GM12873 (cell line): ENCODE data around the gene UBA1.

Experiments
- TF ChIP-seq, protein P1 (sequence below): IDR thresholded peaks from 2 replicates; pipeline ENCODE4 v1.5.1; 2012; ENCODE audit warnings: low read depth, mild to moderate bottlenecking, moderate library complexity, low read length, control low read depth; ENCODE audit not compliant: insufficient read depth; ENCODE audit errors: missing control alignments

Gene UBA1

GRCh38 chrX:47162927-47163583 lies 30.6 kb upstream of the UBA1 start:
- TF ChIP-seq, protein P1, sequence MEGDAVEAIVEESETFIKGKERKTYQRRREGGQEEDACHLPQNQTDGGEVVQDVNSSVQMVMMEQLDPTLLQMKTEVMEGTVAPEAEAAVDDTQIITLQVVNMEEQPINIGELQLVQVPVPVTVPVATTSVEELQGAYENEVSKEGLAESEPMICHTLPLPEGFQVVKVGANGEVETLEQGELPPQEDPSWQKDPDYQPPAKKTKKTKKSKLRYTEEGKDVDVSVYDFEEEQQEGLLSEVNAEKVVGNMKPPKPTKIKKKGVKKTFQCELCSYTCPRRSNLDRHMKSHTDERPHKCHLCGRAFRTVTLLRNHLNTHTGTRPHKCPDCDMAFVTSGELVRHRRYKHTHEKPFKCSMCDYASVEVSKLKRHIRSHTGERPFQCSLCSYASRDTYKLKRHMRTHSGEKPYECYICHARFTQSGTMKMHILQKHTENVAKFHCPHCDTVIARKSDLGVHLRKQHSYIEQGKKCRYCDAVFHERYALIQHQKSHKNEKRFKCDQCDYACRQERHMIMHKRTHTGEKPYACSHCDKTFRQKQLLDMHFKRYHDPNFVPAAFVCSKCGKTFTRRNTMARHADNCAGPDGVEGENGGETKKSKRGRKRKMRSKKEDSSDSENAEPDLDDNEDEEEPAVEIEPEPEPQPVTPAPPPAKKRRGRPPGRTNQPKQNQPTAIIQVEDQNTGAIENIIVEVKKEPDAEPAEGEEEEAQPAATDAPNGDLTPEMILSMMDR: no peak

DNA sequence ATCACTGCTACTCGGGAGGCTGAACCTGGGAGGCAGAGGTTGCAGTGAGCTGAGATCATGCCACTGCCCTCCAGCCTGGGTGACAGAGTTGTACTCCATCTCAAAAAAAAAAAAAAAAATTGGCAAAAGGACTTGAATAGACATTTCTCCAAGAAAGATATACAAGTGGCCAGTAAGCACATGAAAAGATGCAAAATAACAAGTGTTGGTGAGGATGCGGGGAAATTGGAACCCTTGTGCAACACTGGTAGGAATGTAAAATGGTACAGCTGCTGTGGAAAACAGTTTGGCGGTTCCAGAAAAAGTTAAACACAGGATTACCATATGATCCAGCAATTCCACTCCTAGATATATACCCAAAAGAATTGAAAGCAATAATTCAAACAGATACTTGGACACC lies 29.2 kb upstream of the UBA1 start:
- TF ChIP-seq, protein P1: no peak

DNA sequence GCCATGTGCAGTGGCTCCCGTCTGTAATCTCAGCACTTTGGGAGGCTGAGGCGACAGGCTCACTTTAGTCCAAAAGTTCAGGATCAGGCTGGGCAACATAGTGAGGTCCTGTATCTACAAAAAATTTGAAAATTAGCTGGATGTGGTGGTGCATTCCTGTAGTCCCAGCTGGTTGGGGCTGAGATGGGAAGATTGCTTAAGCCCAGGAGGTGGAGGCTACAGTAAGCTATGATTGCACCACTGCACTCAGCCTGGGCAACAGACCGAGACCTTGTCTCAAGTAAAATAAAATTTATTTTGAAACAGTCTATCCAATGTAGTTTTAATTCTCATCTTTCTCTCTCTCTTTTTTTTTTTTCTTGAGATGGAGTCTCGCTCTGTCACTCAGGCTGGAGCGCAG lies 27.5 kb upstream of the UBA1 start:
- TF ChIP-seq, protein P1: no peak

DNA sequence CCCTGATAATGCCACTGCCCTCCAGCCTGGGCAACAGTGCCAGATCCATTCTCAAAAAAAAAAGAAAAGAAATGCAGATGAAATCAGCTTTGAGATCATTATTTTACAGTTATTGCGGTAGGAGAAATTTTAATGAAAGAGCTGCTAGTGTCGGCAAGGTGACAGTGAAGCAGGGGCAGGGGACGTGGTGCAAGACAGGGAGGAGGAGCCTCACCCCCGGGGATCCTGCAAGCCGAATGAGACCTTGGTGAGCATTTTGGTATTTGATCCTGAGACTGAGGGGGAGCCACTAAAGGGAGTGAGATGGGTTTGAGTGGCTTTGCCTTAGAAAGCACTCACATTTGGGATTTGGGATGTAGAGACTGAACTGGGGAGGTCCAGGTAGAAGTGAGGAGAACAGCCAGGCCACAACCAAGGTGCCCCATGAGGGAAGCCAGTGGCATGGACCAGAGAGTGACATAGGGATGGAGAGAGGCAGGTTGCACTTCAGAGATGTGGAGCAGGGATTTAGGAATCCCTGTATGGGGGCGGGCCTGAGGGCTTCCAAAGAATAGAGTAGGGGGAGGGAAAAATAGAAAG lies 25.0 kb upstream of the UBA1 start:
- TF ChIP-seq, protein P1: no peak

DNA sequence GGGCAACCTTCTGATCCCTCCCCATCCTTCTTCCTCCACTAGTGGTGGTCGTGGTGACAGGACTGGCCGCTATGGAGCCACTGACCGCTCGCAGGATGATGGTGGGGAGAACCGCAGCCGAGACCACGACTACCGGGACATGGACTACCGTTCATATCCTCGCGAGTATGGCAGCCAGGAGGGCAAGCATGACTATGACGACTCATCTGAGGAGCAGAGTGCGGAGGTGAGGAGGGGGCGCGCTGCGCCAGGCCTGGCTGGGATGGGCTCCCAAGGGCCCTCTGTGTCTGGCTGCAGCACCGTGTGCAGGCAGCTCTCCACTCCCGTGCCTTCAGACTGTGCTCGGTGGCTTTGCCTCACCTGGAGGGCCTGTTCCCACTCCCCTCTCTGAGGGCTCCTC lies 24.4 kb upstream of the UBA1 start:
- TF ChIP-seq, protein P1: no peak

DNA sequence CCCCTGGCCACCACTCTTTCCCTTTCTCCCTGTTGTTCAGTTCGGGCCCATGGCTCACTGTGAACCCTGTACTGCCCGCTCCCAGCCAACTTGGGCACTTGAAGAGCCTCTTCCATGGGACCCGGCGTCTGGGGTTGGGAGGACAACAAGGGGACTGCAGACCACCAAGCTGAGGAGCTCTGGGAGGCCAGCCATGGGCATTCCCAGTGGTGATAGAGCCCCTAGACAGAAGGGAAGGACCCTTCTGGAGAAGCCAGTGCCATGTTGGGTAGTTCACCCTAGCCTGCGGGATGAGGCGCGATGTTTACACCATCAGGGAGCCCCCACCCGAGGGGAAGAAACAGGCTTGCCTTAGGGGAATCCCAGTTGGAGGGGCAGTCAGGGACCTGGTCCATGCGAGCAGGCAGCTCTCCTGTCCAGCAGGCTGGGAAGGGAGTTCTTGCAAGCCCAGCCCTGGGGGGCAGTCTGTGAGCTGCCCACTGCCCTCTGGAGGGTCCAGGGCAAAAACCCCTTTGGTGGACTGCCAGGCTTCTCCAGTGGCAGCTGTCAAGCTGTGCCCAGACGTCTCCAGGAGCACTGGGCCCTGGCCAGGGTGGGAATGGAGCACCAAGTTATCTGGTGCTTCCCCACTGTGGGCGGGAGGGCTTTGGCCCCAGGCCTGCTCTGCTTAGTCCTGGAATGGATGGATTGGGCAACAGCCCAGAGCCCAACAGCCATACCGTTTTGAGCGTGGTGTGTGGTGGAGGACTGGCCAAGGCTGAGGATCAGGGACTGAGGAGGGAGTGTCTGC lies 23.7 kb upstream of the UBA1 start:
- TF ChIP-seq, protein P1: no peak
